ENCODE data around the gene NALCN. TPM values are rescaled to one million over a fixed set of nuclear protein-coding genes. Genes with fewer than 3 reads are reported as not detected.

The NALCN gene
- total and polyA plus RNA-seq, 7 donors = 0.23 to 1.1 (median 0.71) TPM; not detected in 2

DNA sequence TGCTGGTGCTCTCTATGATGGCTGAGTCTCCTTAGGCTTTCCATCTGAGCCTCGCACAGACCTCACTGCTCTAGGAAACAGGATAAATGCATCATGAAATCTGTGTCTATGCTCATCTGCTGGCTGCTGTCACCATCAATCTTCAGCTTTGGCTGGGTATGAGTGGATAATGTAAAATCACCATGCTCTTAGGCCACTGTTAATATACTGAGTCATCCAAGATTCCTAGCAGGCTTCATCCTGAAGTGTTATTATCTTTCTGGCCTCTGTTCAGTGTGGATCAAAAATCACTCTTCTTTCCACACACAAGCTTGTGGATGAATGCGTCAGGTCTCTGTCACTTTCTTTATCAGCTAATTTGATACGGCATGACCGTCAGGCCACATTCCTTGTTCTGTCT is 317.4 kb downstream of the NALCN start:
- Histone ChIP-seq H3K27me3 (no peaks in the 10 kb centered on the region), H3K27ac (no peak overlapping the region), H3K4me1 (no peaks in the 10 kb centered on the region), H3K4me3 (no peak overlapping the region), H3K36me3 (no peaks in the 10 kb centered on the region), H3K9me3 (peaks cover 0 to 3% (median 0%) of the 10 kb centered on the region in 4 donors)
- intact Hi-C loops (cut with DNase I) = no loop called here
- no peak for DNase-seq
- TF ChIP-seq EP300 (IDR thresholded peaks at IDR 0.05) = no peak
- TF ChIP-seq, protein P1, sequence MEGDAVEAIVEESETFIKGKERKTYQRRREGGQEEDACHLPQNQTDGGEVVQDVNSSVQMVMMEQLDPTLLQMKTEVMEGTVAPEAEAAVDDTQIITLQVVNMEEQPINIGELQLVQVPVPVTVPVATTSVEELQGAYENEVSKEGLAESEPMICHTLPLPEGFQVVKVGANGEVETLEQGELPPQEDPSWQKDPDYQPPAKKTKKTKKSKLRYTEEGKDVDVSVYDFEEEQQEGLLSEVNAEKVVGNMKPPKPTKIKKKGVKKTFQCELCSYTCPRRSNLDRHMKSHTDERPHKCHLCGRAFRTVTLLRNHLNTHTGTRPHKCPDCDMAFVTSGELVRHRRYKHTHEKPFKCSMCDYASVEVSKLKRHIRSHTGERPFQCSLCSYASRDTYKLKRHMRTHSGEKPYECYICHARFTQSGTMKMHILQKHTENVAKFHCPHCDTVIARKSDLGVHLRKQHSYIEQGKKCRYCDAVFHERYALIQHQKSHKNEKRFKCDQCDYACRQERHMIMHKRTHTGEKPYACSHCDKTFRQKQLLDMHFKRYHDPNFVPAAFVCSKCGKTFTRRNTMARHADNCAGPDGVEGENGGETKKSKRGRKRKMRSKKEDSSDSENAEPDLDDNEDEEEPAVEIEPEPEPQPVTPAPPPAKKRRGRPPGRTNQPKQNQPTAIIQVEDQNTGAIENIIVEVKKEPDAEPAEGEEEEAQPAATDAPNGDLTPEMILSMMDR (IDR thresholded peaks at IDR 0.05) = no peak
- no peak for TF ChIP-seq POLR2AphosphoS5 (IDR thresholded peaks at IDR 0.05)
- TF ChIP-seq POLR2A (IDR thresholded peaks at IDR 0.05) = no peak
- WGBS, 2 donors = 80 to 90% methylated on average over 4 of the region's 4 CpGs

GRCh38 chr13:101092985-101093384 is 323.3 kb downstream of the NALCN start:
- Histone ChIP-seq H3K27ac (no peak overlapping the region), H3K4me3 (no peak overlapping the region), H3K36me3 (no peaks in the 10 kb centered on the region), H3K9me3 (peaks cover 0 to 5% (median 0%) of the 10 kb centered on the region in 4 donors), H3K4me1 (no peaks in the 10 kb centered on the region), H3K27me3 (no peaks in the 10 kb centered on the region)
- intact Hi-C loops (cut with DNase I) = no loop called here
- DNase-seq = no peak
- TF ChIP-seq POLR2A (IDR thresholded peaks at IDR 0.05) (no peak), POLR2AphosphoS5 (IDR thresholded peaks at IDR 0.05) (no peak), EP300 (IDR thresholded peaks at IDR 0.05) (no peak)
- TF ChIP-seq, protein P1 (IDR thresholded peaks at IDR 0.05) = no peak

GRCh38 chr13:101090287-101090686 is 326.0 kb downstream of the NALCN start:
- Histone ChIP-seq H3K27ac (no peak overlapping the region), H3K4me1 (no peaks in the 10 kb centered on the region), H3K9me3 (peaks cover 0 to 2% (median 0%) of the 10 kb centered on the region in 4 donors), H3K36me3 (no peaks in the 10 kb centered on the region), H3K4me3 (no peak overlapping the region), H3K27me3 (no peaks in the 10 kb centered on the region)
- TF ChIP-seq POLR2A (IDR thresholded peaks at IDR 0.05) = no peak
- TF ChIP-seq EP300 (IDR thresholded peaks at IDR 0.05) = no peak
- TF ChIP-seq, protein P1 (IDR thresholded peaks at IDR 0.05) = no peak
- TF ChIP-seq POLR2AphosphoS5 (IDR thresholded peaks at IDR 0.05) = no peak
- DNase-seq = no peak
- intact Hi-C loops (cut with DNase I) = no loop called here
- 76 to 86% methylated on average over 4 of the region's 4 CpGs for WGBS, 2 donors

- Histone ChIP-seq H3K4me3 (no peak overlapping the region), H3K9me3 (peaks cover 0 to 2% (median 0%) of the 10 kb centered on the region in 4 donors), H3K27me3 (no peaks in the 10 kb centered on the region), H3K4me1 (no peaks in the 10 kb centered on the region), H3K36me3 (no peaks in the 10 kb centered on the region), H3K27ac (no peak overlapping the region)
- DNase-seq = no peak
- WGBS, 2 donors = 70 to 72% methylated on average over 2 of the region's 2 CpGs
- intact Hi-C loops (cut with DNase I) = no loop called here
- no peak for TF ChIP-seq POLR2A (IDR thresholded peaks at IDR 0.05)
- TF ChIP-seq, protein P1 (IDR thresholded peaks at IDR 0.05) = no peak
- TF ChIP-seq EP300 (IDR thresholded peaks at IDR 0.05) = no peak
- no peak for TF ChIP-seq POLR2AphosphoS5 (IDR thresholded peaks at IDR 0.05)
These were observed 330.8 kb downstream of the NALCN start for GRCh38 chr13:101085551-101085950.

- DNase-seq = no peak
- intact Hi-C loops (cut with DNase I) = no loop called here
- Histone ChIP-seq H3K27ac (no peak overlapping the region), H3K4me1 (no peaks in the 10 kb centered on the region), H3K9me3 (no peaks in the 10 kb centered on the region), H3K4me3 (no peak overlapping the region), H3K27me3 (no peaks in the 10 kb centered on the region), H3K36me3 (no peaks in the 10 kb centered on the region)
- no peak for TF ChIP-seq POLR2A (IDR thresholded peaks at IDR 0.05)
- TF ChIP-seq, protein P1 (IDR thresholded peaks at IDR 0.05) = no peak
- no peak for TF ChIP-seq POLR2AphosphoS5 (IDR thresholded peaks at IDR 0.05)
- 86 to 87% methylated on average over 5 of the region's 5 CpGs for WGBS, 2 donors
These were observed 333.9 kb downstream of the NALCN start for GRCh38 chr13:101082441-101082840.
